Measurements from ENCODE around the gene XRN2. TPM values are rescaled to one million over a fixed set of nuclear protein-coding genes. Genes with fewer than 3 reads are reported as not detected.

Gene XRN2
- total and polyA plus RNA-seq, 2 of the 13 experiments (the other 11 are each of a cell fraction or from before 2014, with no cell fraction given): 90.3 to 171 TPM

- TF ChIP-seq, protein P1, sequence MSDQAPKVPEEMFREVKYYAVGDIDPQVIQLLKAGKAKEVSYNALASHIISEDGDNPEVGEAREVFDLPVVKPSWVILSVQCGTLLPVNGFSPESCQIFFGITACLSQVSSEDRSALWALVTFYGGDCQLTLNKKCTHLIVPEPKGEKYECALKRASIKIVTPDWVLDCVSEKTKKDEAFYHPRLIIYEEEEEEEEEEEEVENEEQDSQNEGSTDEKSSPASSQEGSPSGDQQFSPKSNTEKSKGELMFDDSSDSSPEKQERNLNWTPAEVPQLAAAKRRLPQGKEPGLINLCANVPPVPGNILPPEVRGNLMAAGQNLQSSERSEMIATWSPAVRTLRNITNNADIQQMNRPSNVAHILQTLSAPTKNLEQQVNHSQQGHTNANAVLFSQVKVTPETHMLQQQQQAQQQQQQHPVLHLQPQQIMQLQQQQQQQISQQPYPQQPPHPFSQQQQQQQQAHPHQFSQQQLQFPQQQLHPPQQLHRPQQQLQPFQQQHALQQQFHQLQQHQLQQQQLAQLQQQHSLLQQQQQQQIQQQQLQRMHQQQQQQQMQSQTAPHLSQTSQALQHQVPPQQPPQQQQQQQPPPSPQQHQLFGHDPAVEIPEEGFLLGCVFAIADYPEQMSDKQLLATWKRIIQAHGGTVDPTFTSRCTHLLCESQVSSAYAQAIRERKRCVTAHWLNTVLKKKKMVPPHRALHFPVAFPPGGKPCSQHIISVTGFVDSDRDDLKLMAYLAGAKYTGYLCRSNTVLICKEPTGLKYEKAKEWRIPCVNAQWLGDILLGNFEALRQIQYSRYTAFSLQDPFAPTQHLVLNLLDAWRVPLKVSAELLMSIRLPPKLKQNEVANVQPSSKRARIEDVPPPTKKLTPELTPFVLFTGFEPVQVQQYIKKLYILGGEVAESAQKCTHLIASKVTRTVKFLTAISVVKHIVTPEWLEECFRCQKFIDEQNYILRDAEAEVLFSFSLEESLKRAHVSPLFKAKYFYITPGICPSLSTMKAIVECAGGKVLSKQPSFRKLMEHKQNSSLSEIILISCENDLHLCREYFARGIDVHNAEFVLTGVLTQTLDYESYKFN (CRISPR knock-in tag; conservative IDR thresholded peaks at IDR 0.05): peak; percentile 81
- TF ChIP-seq DNMT1 (CRISPR knock-in tag; IDR thresholded peaks at IDR 0.05) (peak; percentile 99), ZNF513 (CRISPR knock-in tag; conservative IDR thresholded peaks at IDR 0.05) (0 out of 2 replicates have a peak, but pooled peaks have one; percentile 57), PLRG1 (conservative IDR thresholded peaks at IDR 0.05) (no peak), ISL2 (CRISPR knock-in tag; IDR thresholded peaks at IDR 0.05) (peak; percentile 57), ZNF367 (CRISPR knock-in tag; IDR thresholded peaks at IDR 0.05; ENCODE audit: borderline replicate concordance) (peak; percentile 62; the same call in 1 of the 2 replicates), PCBP2 (optimal IDR thresholded peaks at IDR 0.05; ENCODE audit: low read depth, low read length, poor library complexity, severe bottlenecking) (no peak), KLF12 (CRISPR knock-in tag; IDR thresholded peaks at IDR 0.05; ENCODE audit: borderline replicate concordance) (peak; percentile 68), ZSCAN9 (CRISPR knock-in tag; IDR thresholded peaks at IDR 0.05; ENCODE audit: borderline replicate concordance) (peak; percentile 75), XRCC5 (optimal IDR thresholded peaks at IDR 0.05; ENCODE audit: low read length) (peak; percentile 81), ZNF770 (CRISPR knock-in tag; IDR thresholded peaks at IDR 0.05) (peak; percentile 85), ADNP (CRISPR knock-in tag; IDR thresholded peaks at IDR 0.05) (no peak)
- TF ChIP-seq, protein P2, sequence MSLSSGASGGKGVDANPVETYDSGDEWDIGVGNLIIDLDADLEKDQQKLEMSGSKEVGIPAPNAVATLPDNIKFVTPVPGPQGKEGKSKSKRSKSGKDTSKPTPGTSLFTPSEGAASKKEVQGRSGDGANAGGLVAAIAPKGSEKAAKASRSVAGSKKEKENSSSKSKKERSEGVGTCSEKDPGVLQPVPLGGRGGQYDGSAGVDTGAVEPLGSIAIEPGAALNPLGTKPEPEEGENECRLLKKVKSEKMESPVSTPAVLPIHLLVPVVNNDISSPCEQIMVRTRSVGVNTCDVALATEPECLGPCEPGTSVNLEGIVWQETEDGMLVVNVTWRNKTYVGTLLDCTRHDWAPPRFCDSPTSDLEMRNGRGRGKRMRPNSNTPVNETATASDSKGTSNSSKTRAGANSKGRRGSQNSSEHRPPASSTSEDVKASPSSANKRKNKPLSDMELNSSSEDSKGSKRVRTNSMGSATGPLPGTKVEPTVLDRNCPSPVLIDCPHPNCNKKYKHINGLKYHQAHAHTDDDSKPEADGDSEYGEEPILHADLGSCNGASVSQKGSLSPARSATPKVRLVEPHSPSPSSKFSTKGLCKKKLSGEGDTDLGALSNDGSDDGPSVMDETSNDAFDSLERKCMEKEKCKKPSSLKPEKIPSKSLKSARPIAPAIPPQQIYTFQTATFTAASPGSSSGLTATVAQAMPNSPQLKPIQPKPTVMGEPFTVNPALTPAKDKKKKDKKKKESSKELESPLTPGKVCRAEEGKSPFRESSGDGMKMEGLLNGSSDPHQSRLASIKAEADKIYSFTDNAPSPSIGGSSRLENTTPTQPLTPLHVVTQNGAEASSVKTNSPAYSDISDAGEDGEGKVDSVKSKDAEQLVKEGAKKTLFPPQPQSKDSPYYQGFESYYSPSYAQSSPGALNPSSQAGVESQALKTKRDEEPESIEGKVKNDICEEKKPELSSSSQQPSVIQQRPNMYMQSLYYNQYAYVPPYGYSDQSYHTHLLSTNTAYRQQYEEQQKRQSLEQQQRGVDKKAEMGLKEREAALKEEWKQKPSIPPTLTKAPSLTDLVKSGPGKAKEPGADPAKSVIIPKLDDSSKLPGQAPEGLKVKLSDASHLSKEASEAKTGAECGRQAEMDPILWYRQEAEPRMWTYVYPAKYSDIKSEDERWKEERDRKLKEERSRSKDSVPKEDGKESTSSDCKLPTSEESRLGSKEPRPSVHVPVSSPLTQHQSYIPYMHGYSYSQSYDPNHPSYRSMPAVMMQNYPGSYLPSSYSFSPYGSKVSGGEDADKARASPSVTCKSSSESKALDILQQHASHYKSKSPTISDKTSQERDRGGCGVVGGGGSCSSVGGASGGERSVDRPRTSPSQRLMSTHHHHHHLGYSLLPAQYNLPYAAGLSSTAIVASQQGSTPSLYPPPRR (CRISPR knock-in tag; IDR thresholded peaks at IDR 0.05; ENCODE audit: borderline replicate concordance): peak; percentile 5; the same call in 1 of the 2 replicates
- TF ChIP-seq, protein P3, sequence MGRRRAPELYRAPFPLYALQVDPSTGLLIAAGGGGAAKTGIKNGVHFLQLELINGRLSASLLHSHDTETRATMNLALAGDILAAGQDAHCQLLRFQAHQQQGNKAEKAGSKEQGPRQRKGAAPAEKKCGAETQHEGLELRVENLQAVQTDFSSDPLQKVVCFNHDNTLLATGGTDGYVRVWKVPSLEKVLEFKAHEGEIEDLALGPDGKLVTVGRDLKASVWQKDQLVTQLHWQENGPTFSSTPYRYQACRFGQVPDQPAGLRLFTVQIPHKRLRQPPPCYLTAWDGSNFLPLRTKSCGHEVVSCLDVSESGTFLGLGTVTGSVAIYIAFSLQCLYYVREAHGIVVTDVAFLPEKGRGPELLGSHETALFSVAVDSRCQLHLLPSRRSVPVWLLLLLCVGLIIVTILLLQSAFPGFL (CRISPR knock-in tag; IDR thresholded peaks at IDR 0.05): peak; percentile 67; the same call in 1 of the 2 replicates
Observed at GRCh38 chr20:21303061-21303871, at the start of gene XRN2 (continued).

Measured in HepG2 (cell line).